NCI-H2196 (cell line): Measurements from ENCODE around the gene SKIDA1.
"Not testable (repeated sequence)": the region's sequence is repeated elsewhere in the genome, so short reads cannot be mapped to it uniquely, and the experiment has no call there.

ENCODE experiments used
- DNase-seq: peaks from one replicate; lab custom pipeline; 2025; ENCODE audit not compliant: unreplicated experiment; lab: John Stamatoyannopoulos, UW

SKIDA1 gene

DNA sequence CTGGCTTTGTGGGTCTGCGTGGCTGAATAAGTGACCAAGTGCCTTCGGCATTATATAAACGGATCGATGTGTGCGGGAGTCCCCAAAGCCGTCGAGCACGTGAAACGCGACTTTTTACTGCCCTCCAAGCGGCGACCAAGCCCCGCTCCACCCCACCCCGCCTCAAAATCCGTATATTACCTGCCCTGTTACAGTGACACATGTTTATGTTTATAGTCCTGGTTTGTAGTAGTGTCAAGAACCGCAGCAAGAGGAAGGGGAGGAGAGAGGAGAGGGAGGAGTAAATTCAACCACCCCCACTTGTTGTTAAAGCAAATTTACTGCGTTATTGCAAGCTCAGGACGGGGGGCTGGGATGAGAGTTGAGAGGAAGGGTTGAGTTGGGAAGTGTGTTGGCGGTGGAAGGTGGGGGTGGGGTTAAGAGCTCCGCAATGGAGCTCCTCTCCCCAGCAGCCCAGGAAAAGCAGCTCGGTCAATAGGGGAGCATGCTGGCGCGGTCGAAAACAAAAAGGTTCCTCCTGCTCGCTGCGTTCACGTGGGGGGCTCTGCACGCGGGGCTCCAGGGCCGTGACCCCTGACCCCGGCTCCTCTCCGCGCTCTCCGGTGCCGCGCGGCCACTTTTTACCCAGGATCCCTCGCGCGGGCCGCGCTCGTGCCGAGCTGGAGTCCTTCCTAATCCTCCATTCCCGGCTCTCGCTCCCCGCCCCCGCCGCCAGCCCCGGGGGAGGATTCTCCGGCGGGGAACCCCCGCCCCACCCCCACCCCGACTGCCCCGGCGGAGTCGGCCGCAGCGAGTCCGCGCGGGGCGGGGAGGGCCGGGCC is at the start of gene SKIDA1:
TSS of gene SKIDA1 (minus strand) at position 316 of the 821 bp plus-strand sequence. CDS start 7,860 bp downstream, outside the sequence.
- peak; percentile 68 for DNase-seq

DNA sequence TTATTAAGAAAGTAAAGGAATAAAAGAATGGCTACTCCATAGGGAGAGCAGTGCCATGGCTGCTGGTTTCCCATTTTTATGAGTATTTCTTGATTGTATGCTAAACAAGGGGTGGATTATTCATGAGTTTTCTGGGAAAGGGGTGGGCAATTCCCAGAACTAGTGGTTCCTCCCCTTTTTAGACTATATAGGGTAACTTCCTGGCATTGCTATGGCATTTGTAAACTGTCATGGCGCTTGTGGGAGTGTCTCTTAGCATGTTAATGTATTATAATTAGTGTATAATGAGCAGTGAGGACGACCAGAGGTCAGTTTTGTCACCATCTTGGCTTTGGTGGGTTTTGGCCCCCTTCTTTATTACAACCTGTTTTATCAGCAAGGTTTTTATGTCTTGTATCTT is 49.0 kb upstream of the SKIDA1 start:
- not testable (repeated sequence) for DNase-seq

DNA sequence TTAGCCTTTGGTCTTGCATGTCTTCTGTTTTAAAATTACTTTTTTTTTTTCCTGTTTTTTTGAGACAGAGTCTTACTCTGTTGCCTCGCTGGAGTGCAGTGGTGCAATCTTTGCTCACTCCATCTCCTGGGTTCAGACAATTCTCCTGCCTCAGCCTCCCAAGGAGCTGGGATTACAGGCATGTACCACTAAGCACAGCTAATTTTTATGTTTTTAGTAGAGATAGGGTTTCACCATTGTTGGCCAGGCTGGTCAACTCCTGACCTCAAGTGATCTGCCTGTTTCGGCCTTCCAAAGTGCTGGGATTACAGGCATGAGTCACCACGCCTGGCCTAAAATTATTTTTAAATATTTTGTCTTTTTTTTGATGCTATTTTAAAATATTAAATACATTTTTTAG is 47.1 kb upstream of the SKIDA1 start:
- DNase-seq: no peak

DNA sequence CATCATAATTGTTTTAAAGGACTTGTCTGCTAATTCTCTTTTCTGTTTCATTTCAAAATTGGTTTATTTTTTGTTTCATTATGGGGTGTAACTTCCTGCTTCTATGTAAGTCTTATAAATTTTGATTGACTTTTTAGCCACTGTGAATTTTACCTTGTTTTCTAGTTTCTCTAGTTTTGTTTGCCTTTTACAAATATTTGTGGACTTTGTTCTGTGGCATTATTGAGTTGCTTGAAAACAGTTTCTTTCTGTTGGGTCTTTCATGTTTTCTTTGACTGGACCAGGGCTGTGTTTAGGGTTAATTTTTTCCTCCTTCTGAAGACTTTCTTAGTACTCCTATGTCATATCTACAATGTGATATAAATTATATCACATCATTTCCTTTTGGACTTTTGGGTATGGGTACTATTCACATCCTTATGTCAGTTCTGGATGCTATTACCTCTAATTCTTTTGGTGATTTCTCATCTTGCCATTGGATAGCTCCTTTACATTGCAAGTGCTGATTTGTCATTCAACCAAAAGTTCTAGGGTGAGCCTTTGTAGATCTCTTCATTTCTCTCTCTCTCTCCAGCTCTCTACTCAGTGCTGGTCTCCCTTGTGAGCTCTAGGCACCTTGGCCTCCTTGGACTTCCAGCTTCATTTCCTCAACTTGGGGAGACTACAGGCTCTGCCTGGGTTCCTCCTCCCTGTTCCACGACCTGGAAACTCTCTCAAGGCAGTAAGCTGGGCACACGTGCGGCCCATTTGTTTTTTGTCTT is 45.5 kb upstream of the SKIDA1 start:
- no peak for DNase-seq

DNA sequence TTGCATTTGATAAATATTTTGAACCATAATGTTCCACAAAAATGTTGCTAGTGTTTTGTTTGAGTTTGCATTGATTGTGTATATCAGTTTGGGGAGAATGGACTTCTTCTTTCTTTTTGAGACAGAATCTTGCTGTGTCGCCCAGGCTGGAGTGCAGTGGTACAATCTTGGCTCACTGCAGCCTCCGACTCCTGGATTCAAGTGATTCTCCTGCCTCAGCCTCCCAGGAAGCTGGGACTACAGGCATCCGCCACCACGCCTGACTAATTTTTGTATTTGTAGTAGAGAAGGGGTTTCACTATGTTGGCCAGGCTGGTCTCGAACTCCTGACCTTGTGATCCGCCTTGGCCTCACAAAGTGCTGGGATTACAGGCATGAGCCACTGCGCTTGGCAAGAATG is 33.5 kb upstream of the SKIDA1 start:
- not testable (repeated sequence) for DNase-seq

DNA sequence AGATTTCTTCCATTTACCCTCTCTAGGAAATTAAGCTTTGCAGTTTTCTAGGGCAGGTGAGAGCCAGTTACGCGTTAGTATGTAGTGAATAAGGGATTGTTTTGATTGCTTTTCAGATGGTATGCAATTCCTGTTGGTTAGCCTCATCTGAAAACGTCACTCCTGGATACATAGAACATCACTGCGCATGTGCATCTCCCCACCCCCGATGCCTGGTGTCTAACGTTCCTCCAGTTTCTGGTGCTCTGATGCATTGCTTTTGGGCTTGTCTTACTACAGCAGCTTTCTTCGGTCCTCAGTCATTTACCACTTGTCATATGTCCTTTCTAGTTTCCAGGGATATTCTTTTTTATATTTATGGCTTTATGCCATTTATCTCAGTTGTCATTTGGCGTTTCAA is 31.0 kb upstream of the SKIDA1 start:
- DNase-seq: no peak

DNA sequence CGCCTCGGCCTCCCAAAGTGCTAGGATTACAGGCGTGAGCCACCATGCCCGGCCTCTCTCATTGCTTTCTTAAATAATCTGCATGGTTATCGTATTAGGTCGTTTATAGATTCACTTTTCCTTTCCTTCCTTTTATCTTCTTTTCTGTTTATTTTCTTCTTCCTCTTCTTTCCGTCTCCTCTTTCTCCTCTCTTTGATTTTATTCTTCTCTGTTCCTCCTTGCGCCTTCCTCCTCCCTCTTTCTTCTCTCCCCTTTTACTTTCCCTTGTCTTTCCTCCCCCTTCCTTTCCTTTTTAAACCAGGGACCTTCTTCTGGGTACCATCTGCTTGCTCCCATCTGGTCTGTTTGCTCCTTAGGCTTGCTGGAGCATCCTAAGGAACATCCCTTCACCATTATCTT is 27.2 kb upstream of the SKIDA1 start:
- DNase-seq: no peak

DNA sequence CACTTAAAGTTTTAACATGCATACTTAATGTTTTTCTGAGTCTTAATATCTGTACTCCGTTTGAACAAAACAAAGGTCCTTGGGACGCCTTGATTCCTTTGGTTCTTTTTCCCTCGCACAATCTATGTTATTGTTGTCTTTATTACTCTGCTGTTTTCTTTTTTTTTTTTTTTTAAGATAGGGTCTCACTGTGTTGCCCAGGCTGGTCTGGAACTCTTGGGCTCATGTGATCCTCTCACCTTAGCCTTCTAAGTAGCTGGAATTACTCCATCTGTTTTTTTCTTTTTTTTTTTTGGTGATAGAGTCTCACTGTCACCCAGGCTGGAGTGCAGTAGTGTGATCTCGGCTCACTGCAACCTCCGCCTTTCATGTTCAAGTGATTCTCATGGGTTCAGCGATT is 21.8 kb upstream of the SKIDA1 start:
- no peak for DNase-seq

DNA sequence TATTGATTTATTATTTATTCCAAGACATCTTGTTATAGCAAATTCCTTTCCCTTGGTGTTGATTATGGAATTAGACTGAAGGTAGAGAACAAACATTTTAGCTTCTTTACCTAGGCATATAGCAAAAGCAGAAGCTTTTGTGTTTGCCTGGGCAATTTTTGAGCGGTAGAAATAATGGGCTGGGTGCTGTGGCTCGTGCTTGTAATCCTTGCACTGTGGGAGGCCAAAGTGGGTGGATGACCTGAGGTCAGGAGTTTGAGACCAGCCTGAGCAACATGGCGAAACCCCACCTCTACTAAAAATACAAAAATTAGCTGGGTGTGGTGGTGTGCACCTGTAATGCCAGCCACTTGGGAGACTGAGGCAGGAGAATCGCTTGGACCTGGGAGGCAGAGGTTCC is 15.2 kb upstream of the SKIDA1 start:
- not testable (repeated sequence) for DNase-seq

DNA sequence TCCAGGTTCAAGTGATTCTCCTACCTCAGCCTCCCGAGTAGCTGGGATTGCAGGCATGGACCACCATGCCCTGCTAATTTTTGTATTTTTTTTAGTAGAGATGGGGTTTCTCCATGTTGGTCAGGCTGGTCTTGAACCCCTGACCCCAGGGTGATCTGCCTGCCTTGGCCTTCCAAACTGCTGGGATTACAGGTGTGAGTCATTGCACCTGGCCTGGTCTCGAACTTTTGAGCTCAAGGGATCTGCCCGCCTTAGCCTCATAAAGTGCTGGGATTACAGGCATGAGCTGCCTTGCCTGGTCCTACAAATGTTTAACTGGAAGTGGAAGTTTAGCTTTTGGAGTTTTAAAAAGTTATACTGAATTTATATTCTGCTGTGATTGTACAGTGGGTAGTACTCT is 11.4 kb upstream of the SKIDA1 start:
- DNase-seq: no peak

DNA sequence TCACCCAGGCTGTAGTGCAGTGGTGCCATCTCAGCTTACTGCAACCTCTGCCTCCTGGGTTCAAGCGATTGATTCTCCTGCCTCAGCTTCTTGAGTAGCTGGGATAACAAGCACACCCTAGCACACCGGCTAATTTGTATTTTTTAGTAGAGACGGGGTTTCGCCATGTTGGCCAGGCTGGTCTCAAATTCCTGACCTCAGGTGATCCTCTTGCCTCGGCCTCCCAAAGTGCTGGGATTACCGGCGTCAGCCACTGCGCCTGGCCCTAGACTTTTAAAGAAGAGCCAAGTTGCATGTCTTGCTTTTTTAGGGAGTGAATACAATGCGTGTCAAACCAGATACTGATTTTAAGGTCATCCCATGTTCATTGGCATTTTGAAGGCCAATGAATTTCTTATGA is 10.5 kb upstream of the SKIDA1 start:
- DNase-seq: not testable (repeated sequence)

DNA sequence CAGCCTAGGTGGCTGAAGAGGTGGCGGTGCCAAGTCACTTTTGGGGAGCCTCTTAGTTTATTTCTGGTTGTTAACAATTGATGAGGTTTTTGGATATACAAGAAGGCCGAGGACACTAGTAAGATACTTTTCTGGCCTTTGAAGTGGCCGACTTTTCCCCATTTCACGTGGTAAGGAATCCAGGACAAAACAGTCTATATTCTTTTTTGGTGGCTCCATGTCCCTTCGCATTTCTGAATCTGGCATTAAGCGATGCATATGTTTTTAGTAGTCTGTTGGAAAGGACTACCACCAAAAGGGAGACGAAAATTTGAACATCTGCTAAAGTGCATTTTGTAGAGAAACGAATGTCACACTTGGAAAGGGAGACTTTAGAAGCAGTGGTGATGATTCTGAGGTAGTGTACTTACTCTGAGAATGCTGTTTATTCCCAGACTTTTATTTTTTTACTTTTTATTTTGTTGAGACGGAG is 10.0 kb upstream of the SKIDA1 start:
- DNase-seq: no peak

DNA sequence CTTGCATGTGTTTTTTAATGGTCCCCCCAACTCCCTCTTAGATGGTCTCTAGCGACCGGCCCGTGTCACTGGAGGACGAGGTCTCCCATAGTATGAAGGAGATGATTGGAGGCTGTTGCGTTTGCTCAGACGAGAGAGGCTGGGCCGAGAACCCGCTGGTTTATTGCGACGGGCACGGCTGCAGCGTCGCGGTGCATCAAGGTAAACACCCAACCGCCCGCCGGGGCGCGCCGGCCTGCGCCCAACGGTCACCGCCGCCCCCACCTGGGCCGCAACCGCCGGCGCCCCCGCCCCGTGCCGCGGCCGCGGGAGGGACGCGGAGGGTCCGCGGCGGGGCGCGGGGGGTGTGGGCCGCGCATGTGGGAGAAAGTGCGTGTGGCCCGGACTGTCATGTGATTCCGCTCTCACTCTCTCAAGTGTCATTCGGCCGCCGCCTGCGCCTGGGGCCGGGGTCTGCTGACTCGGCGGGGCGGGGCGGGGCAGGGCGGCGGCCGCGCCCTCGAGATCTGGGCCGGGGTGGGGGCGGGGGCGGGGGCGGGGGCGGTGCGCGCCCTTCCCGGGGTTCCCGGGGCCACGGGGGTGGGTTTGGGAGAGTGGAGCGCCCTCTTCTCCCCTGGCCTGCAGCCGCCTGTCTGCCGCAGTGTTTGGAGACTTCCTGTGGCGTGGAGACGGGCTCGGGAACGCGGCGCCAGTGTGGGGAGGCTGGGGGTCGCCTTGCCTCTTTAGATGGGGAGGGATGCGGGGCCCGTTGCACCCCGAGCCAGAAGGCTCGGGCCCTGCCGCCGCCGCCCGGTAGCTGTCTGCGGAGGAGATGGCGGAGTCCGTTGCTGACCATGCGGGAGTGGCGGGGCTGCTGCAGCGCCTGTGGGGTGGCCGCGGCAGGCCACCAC is 9.4 kb upstream of the SKIDA1 start:
- DNase-seq: peak; percentile 40

DNA sequence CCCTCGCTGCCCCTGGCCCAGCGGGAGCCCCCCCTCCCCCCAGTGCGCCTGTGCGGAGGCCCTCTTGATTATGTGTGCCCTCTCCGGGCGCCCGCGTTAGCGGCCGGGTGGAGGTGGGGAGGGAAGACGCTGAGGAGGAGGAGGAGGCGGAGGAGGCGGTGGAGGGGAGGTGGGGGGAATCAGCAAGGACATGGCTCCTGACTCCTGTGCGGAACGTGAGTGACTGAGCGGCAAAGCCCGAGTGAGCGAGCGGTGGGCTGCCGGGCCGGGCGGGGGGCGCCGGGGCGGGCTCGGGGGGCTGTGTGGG is 8.8 kb upstream of the SKIDA1 start:
- no peak for DNase-seq

DNA sequence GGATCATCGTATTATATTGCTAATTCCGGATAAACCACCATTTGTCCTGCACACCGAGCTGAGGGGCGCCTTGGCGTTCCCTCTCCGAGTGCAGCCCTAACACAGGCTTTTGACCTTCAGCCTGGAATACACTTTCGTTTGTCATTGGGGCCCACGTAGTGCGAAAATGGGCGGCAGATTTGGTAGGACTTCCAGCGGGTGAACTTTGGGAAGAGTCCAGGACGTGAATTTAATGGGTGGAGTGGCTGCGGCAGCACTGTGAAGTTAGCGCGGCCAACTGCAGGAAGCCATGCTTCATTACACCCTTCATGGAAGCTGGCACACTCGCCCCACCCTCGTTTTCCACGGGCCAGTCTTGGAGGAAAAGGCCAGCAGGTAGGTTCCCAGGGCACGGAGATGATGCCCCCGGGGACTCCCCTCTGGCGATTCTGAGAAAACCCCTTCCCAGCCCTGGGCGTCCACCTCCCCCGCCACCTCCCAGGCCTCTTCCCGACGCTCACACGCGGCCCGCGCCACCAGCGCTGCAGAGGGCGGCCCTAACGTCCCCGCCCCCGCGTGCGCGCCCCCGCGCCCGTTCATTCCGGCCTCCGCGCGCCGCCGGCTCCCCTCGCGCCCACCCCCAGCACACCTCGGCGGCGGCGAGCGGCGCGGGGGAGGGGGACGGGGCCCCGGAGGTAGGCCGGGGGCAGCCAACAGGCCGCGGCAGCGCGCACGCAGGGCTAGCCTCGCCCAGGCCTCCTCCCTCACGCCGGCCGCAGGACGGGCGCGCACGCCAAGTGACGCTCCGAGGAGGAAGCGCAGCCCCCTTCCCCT is 8.2 kb upstream of the SKIDA1 start, which contains the start of gene MLLT10:
TSS of gene MLLT10 (plus strand) at position 766 of the 813 bp plus-strand sequence. CDS start 413 bp downstream, outside the sequence.
- peak; percentile 92 for DNase-seq

DNA sequence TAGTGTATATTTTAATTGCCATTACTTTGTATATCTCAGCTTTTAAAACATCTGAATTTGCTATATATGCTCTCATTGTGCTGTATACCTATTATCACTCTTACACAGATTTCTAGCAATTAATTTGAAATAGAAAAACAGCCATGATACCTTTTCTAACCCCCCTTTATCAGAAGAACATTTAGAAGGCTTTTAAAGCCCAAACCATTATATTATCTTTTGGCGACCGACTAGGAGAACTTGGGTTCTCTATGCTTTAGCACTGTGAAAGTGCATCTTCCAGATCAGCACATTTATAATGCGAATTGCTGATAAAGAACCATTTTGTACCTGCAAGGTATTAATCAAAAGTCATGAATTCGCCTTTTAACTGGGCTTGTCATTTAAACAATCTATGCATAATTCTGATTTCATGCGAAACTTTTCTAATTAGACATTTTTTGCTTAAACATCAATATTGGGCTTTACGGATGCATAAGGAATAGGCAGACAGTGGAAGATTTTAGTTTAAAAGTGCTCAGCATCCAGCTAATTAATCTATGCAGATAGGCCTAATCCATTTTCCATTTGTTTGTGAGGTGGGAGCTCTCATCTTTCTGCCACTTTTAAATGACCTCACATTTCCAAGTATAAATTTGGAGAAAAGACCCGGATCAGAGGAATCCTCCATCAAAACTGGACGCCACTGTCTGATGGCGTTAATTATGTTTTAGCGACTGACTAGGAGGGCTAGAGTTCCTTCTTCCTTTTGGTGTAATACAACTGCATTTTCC is 7.4 kb upstream of the SKIDA1 start:
- no peak for DNase-seq

DNA sequence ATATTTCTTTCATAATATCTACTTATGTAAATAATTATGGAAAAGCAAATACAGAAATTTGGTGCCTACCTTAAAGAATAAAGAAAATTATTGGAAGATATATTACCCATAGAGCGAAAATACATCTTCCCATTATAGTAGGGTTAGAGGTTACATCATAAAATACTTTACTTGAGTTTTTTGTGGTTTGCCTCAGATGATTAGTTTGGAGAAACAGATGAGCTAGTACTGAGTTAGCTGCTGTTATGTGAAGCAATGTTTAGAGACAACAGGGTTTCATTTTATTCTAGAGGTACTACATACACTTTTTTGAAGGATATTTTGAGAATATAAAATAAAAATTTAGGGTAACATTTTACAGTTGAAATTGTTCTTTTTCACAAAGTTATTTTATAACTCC is 5.7 kb upstream of the SKIDA1 start:
- no peak for DNase-seq

DNA sequence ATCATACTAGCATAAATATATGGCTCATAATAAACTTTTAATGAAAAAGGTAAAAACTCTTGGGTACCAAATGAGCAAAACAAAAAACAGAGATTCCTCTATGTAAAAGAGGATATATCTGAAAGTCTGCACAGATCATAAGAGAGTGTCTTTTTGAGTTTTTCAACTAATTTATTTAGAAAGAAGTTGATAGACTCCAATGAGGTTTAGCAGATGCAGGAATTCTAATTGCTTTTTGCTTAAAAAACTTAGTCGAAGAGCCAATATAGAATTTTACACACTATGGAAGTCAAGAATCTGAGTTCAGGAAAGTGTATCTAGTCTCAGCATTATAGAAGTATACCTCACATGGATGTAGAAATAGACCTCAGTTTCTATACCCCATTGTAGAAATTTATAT is 5.2 kb upstream of the SKIDA1 start:
- DNase-seq: no peak

DNA sequence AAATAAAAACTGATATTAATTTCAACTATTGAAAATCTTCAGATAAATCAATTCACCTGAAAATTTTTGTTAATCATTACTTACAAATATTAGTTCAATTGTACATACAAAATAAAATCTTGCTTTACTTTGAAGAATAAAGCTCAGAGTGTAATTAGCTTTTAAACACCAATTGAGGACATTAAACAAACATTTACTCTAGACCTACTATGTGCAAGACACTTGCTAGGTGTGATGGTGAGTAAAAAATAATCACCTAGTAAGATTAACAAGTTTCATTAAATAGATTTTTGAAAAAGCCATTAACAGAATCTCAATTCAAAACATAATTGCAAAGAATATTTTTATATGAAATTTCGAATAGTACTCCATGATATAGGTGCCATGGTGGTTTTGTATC is 4.7 kb upstream of the SKIDA1 start:
- DNase-seq: no peak
